Heart left ventricle (tissue), 16 donors: ENCODE data around the gene SLC39A13. TPM values are rescaled to one million over a fixed set of nuclear protein-coding genes. Genes with fewer than 3 reads are reported as not detected.
A peak's percentile ranks its signal among the peaks of the same experiment; 100 is the strongest.

ENCODE experiments used
- ATAC-seq, 4 donors: fragments of 200-7000 bp; cut with Tn5 transposase; one replicate each; pipeline ENCODE4 v1.9.1; 2020 to 2022; ENCODE audit warnings: moderate library complexity in 4 of 4, mild to moderate bottlenecking in 3 of 4, moderate number of reproducible peaks in 1 of 4
- DNase-seq, 5 donors: peaks; one replicate each; pipeline ENCODE4 v3.0.0-alpha.2; 2020
- H3K27ac ChIP-seq, 12 donors: fragments of 200-600 bp; sonication (generic) in 4 of 12; one replicate each; pipeline versions ENCODE4 v1.5.0 to v1.8.0; 2016 to 2022; ENCODE audit warnings: mild to moderate bottlenecking in 2 of 12
- H3K27me3 ChIP-seq, 9 donors: fragments of 200-600 bp; sonication (generic) in 2 of 9; one replicate each; pipeline versions ENCODE4 v1.5.1 to v1.8.0; 2016 to 2022; ENCODE audit warnings: mild to moderate bottlenecking in 3 of 9
- H3K36me3 ChIP-seq, 9 donors: fragments of 200-600 bp; sonication (generic) in 2 of 9; one replicate each; pipeline versions ENCODE4 v1.5.0 to v1.8.0; 2018 to 2022; ENCODE audit warnings: mild to moderate bottlenecking in 2 of 9
- H3K4me1 ChIP-seq, 12 donors: fragments of 200-600 bp; sonication (generic) in 4 of 12; one replicate each; pipeline versions ENCODE4 v1.5.0 to v1.8.0; 2016 to 2022; ENCODE audit warnings: mild to moderate bottlenecking in 3 of 12
- H3K4me3 ChIP-seq, 12 donors: fragments of 200-600 bp; sonication (generic) in 4 of 12; one replicate each; pipeline versions ENCODE4 v1.5.0 to v1.8.0; 2017 to 2022; ENCODE audit warnings: mild to moderate bottlenecking in 9 of 12, moderate library complexity in 4 of 12
- H3K9me3 ChIP-seq, 12 donors: fragments of 200-600 bp; sonication (generic) in 4 of 12; one replicate each; pipeline versions ENCODE4 v1.5.0 to v1.8.0; 2016 to 2022; ENCODE audit warnings: mild to moderate bottlenecking in 1 of 12
- CTCF ChIP-seq, 12 donors: fragments of 200-600 bp; sonication (generic) in 4 of 12; IDR thresholded peaks; one replicate each; pipeline versions ENCODE4 v1.5.0 to v1.8.0; 2018 to 2022; ENCODE audit warnings: antibody characterized with exemption in 12 of 12, mild to moderate bottlenecking in 5 of 12
- POLR2A ChIP-seq, 2 donors: fragments of 450-650 bp; IDR thresholded peaks; one replicate each; pipeline ENCODE4 v1.6.1; 2017; ENCODE audit warnings: antibody characterized with exemption in 2 of 2, mild to moderate bottlenecking in 2 of 2, moderate library complexity in 2 of 2
- WGBS, 4 donors: extraction: QIAGEN DNeasy Blood & Tissue Kit in 2 of 4; methylation state at CpG; one replicate each; pipeline versions ENCODE4 v1.1.5 to v1.1.7; 2013 to 2018; 5-methylcytosine and 5-hydroxymethylcytosine counted together
- intact Hi-C, 10 donors: fragments of 100-400 bp; cut with DNase I; formaldehyde crosslinking; loops; one replicate each; pipeline versions ENCODE4 v1.11.1 to v1.14.2; 2022
- polyA plus RNA-seq, 2 donors: library from polyadenylated mRNA; stranded (reverse); fragments of 200-250 nt; gene quantifications; one replicate each; pipeline ENCODE4 v1.2.3, GENCODE V29; 2013
- total RNA-seq, 9 donors: library from RNA; depleted of rRNA in 2 of 9; stranded (reverse); fragments of >200 nt in 2 of 9; fragmentation: NEBNext Ultra II Directional in 3 of 9; extraction: Animal tissue kit (Norgen Biotek cat#: 25700) in 3 of 9; gene quantifications; one replicate each; pipeline versions ENCODE4 v1.1.0 to v1.2.4, GENCODE V29; 2016 to 2023
- donor health status: ischemic (EF 13 %, LVEDD 7.1; RV severe dilation, severe dysfunction).
- donor health status: healthy with polysubstance abuse.
- donor health status: DM: no; HTN: yes; CAD: no.
- donor health status: DM: no; HTN: no; CAD: no.
- donor health status: ischemic (EF 25% LVEDD 6.9; RV normal size, moderate dysfunction).
- donor health status: ischemic (EF 25% LVEDD 5.7; RV mildly dilated, moderate dysfunction).
- donor health status: healthy.
- donor health status: DM: yes; HTN: yes; CAD: no.
- donor health status: ischemic (EF 35%, LVEDD 5.7; RV mildly dilated, moderate dysfunction).
- donor health status: nonischemic (EF 11% LVEDD 7.7; RV severe dilation, severe dysfunction).
- donor health status: DM: yes; HTN: yes; CAD: no.
- donor health status: PGD.
- donor health status: ischemic (EF 29% LVEDD 5.4; RV normal size, mild dysfunction).
- donor health status: nonischemic (EF 23%, LVEDD 6.1; RV moderate dilation, normal function).

The SLC39A13 gene
- total and polyA plus RNA-seq, 11 donors: 33.5 to 97.3 (median 48.1) TPM

DNA sequence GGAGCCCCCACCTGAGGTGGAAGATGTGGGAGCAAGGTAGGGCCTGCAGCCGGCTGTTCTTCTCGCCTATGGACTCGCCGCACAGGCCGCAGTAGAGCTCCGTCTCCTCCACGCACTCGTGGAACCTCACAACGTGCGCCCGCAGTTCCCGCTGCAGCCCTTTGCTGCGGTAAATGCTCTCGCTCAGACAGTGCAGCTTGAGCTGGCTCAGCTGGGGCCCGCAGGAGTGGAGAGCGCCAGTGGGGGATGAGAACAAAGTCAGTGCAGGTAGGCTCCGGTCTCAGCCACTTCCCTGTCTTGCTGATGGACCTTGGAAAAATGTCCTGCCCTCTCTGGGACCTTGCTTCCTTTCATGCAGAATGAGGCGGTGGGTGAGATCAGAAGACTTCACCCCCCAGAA lies 30.3 kb downstream of the SLC39A13 start:
- DNase-seq (no peak), ATAC-seq (no peak)
- H3K4me1 ChIP-seq: peaks cover 0 to 26% (median 8%) of the 10 kb centered on the region in 12 donors
- H3K4me3 ChIP-seq: no peak overlapping the region
- no peaks in the 10 kb centered on the region for H3K36me3 ChIP-seq
- intact Hi-C loops: no loop called here
- no peak overlapping the region for H3K27ac ChIP-seq
- WGBS, 4 donors: 88 to 93% (median 91%) methylated on average over 16 to 18 of the region's 18 CpGs
- TF ChIP-seq POLR2A (IDR thresholded peaks at IDR 0.05) (no peak), CTCF (IDR thresholded peaks at IDR 0.05) (no peak)
- no peaks in the 10 kb centered on the region for H3K9me3 ChIP-seq
- H3K27me3 ChIP-seq: no peaks in the 10 kb centered on the region

- DNase-seq: no peak
- ATAC-seq: no peak
- Histone ChIP-seq H3K4me1 (peaks cover 0 to 22% (median 6%) of the 10 kb centered on the region in 12 donors), H3K36me3 (no peaks in the 10 kb centered on the region), H3K9me3 (no peaks in the 10 kb centered on the region), H3K27me3 (no peaks in the 10 kb centered on the region), H3K4me3 (no peak overlapping the region), H3K27ac (no peak overlapping the region)
- WGBS, 4 donors: 44 to 91% (median 89%) methylated on average over 2 of the region's 2 CpGs
- intact Hi-C loops: no loop called here
- no peak for TF ChIP-seq POLR2A (IDR thresholded peaks at IDR 0.05)
- TF ChIP-seq CTCF (IDR thresholded peaks at IDR 0.05): no peak
Observed at GRCh38 chr11:47440054-47440476, 31.7 kb downstream of the SLC39A13 start.

DNA sequence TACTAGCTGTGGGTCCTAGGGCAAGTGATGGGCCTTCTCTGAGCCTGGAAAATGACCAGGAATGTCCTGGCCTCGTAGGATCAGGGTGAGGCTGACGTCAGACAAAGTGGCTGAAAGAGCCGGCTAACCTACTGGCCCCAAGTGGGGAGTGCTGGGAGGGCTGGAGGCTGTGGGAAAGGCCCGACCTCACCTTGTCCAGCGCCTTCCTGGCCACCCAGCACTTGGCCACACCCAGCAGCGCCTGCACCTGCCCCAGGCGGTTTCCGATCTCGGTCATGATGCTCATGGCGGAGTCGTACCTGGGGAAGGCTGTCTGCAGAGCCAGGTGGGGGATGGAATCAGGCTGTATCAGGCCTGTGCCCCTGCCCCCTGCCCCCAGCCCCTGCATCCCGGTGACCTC lies 33.0 kb downstream of the SLC39A13 start:
- Histone ChIP-seq H3K9me3 (no peaks in the 10 kb centered on the region), H3K36me3 (no peaks in the 10 kb centered on the region), H3K27ac (no peak overlapping the region), H3K4me1 (peaks cover 0 to 22% (median 6%) of the 10 kb centered on the region in 12 donors), H3K27me3 (no peaks in the 10 kb centered on the region), H3K4me3 (no peak overlapping the region)
- peak in 1 of 5 donors; percentile 38 for DNase-seq
- WGBS, 4 donors: 78 to 90% (median 86%) methylated on average over 10 to 12 of the region's 12 CpGs
- TF ChIP-seq CTCF (IDR thresholded peaks at IDR 0.05) (no peak), POLR2A (IDR thresholded peaks at IDR 0.05) (no peak)
- intact Hi-C loops: no loop called here
- ATAC-seq: no peak

- TF ChIP-seq POLR2A (IDR thresholded peaks at IDR 0.05) (no peak), CTCF (IDR thresholded peaks at IDR 0.05) (no peak)
- H3K36me3 ChIP-seq: no peaks in the 10 kb centered on the region
- intact Hi-C loops: no loop called here
- 48 to 100% (median 56%) methylated on average over 5 to 8 of the region's 8 CpGs for WGBS, 4 donors
- DNase-seq (peak; percentile 61 to 81 (median 72)), ATAC-seq (peak; percentile 83 to 92 (median 87))
- peak overlapping the region in 5 of 12 donors; percentile 17 to 76 (median 48) for H3K27ac ChIP-seq
- H3K4me3 ChIP-seq: no peak overlapping the region
- H3K27me3 ChIP-seq: no peaks in the 10 kb centered on the region
- no peaks in the 10 kb centered on the region for H3K9me3 ChIP-seq
- H3K4me1 ChIP-seq: peaks cover 0 to 19% (median 4%) of the 10 kb centered on the region in 12 donors
Observed at GRCh38 chr11:47442514-47442913, 34.1 kb downstream of the SLC39A13 start.
